Hepatocyte (in vitro differentiated cells): Measurements from ENCODE around the gene LCE1B. TPM values are rescaled to one million over a fixed set of nuclear protein-coding genes. Genes with fewer than 3 reads are reported as not detected.

Experiments used
- DNase-seq: peaks from one replicate; pipeline ENCODE4 v3.0.0-alpha.2; 2016; ENCODE audit warnings: low spot score
- H2AFZ ChIP-seq: fragments of 200-600 bp; sonication (generic); 2 replicates; pipeline ENCODE4 v1.6.0; 2016; ENCODE audit warnings: antibody characterized with exemption, mild to moderate bottlenecking
- H3K27ac ChIP-seq: fragments of 200-600 bp; sonication (generic); 2 replicates; pipeline ENCODE4 v1.5.1; 2016; ENCODE audit warnings: mild to moderate bottlenecking
- H3K27me3 ChIP-seq: fragments of 200-600 bp; sonication (generic); 2 replicates; pipeline ENCODE4 v1.6.1; 2016
- H3K36me3 ChIP-seq: fragments of 200-600 bp; sonication (generic); replicated peaks from 2 replicates; pipeline ENCODE4 v1.5.1; 2016; ENCODE audit warnings: low read depth; ENCODE audit not compliant: insufficient read depth
- H3K4me1 ChIP-seq: fragments of 200-600 bp; sonication (generic); 2 replicates; pipeline ENCODE4 v1.5.1; 2016; ENCODE audit warnings: mild to moderate bottlenecking, moderate library complexity; ENCODE audit not compliant: insufficient read depth
- H3K4me2 ChIP-seq: fragments of 200-600 bp; sonication (generic); 2 replicates; pipeline ENCODE4 v1.6.0; 2016
- H3K4me3 ChIP-seq: fragments of 200-600 bp; sonication (generic); 2 replicates; pipeline ENCODE4 v1.5.1; 2016; ENCODE audit warnings: mild to moderate bottlenecking
- H3K79me2 ChIP-seq: fragments of 200-600 bp; sonication (generic); 2 replicates; pipeline ENCODE4 v1.6.0; 2017; ENCODE audit warnings: mild to moderate bottlenecking
- H3K9me2 ChIP-seq: fragments of 200-600 bp; sonication (generic); replicated peaks from 2 replicates; pipeline ENCODE4 v1.6.0; 2017; ENCODE audit warnings: mild to moderate bottlenecking; ENCODE audit not compliant: insufficient read depth
- H3K9me3 ChIP-seq: fragments of 200-600 bp; sonication (generic); 2 replicates; pipeline ENCODE4 v1.5.1; 2016; ENCODE audit warnings: low read depth, mild to moderate bottlenecking
- H4K20me1 ChIP-seq: fragments of 200-600 bp; sonication (generic); 2 replicates; pipeline ENCODE4 v1.6.0; 2016; ENCODE audit warnings: mild to moderate bottlenecking; ENCODE audit not compliant: insufficient read depth, poor library complexity, severe bottlenecking
- EZH2 ChIP-seq: fragments of 200-600 bp; sonication (generic); IDR thresholded peaks from 2 replicates; pipeline ENCODE4 v1.6.1; 2016; ENCODE audit warnings: antibody characterized with exemption, mild to moderate bottlenecking, borderline replicate concordance
- EZH2phosphoT487 ChIP-seq: fragments of 200-600 bp; sonication (generic); IDR thresholded peaks from one replicate; pipeline ENCODE4 v1.6.1; 2018; ENCODE audit warnings: antibody characterized with exemption, mild to moderate bottlenecking, low read depth, moderate library complexity; ENCODE audit not compliant: unreplicated experiment, severe bottlenecking
- WGBS: methylation state at CpG from one replicate; pipeline ENCODE4 v1.1.6; 2016; ENCODE audit warnings: low lambda C conversion rate; ENCODE audit errors: missing lambda C conversion rate; 5-methylcytosine and 5-hydroxymethylcytosine counted together
- polyA plus RNA-seq: library from polyadenylated mRNA; unstranded; fragments of >200 nt; fragmentation: Nextera tagmentation; extraction: Ambion mirVana; gene quantifications from 2 replicates; pipeline ENCODE4 v1.2.1, GENCODE V29; 2016
- total RNA-seq: library from RNA; depleted of rRNA; stranded (reverse); fragments of >200 nt; gene quantifications from 2 replicates; pipeline ENCODE4 v1.2.3, GENCODE V29; 2014
- TF ChIP-seq, protein P1 (sequence below): fragments of 200-600 bp; sonication (generic); IDR thresholded peaks from 2 replicates; pipeline ENCODE4 v1.5.1; 2016; ENCODE audit warnings: antibody characterized with exemption, mild to moderate bottlenecking; ENCODE audit not compliant: poor library complexity

Gene LCE1B
- total and polyA plus RNA-seq, 2 experiments from 2014 or later, result not detected

DNA sequence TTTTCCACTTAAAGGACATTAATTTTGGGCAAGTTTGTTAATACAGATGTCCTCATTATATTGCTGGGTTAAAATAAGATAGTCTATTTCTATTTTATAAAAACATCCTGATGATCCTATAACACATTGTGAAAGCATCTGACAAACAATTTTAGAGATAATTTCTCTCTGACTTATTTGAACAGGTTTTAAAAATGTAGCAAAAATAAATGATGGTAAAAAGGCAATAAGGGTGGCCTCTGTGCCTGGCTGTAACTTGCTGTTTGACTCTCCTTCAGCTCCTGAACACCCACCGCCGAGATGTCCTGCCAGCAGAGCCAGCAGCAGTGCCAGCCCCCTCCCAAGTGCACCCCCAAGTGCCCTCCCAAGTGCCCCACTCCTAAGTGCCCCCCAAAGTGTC is 15.4 kb downstream of the LCE1B start, which contains the start of gene LCE1A:
LCE1A (plus strand) TSS at position 301 of the 400 bp plus-strand sequence; CDS start at position 301, 0 bp downstream.
- no peaks in the 10 kb centered on the region for H4K20me1 ChIP-seq
- H3K4me2 ChIP-seq, result no peak within 1 kb of the TSS
- no peaks in the 10 kb centered on the region for H3K27me3 ChIP-seq
- no peaks in the 10 kb centered on the region for H3K9me2 ChIP-seq
- no peak within 1 kb of the TSS for H2AFZ ChIP-seq
- 63% methylated on average over 2 of the region's 2 CpGs for WGBS
- TF ChIP-seq, protein P1, sequence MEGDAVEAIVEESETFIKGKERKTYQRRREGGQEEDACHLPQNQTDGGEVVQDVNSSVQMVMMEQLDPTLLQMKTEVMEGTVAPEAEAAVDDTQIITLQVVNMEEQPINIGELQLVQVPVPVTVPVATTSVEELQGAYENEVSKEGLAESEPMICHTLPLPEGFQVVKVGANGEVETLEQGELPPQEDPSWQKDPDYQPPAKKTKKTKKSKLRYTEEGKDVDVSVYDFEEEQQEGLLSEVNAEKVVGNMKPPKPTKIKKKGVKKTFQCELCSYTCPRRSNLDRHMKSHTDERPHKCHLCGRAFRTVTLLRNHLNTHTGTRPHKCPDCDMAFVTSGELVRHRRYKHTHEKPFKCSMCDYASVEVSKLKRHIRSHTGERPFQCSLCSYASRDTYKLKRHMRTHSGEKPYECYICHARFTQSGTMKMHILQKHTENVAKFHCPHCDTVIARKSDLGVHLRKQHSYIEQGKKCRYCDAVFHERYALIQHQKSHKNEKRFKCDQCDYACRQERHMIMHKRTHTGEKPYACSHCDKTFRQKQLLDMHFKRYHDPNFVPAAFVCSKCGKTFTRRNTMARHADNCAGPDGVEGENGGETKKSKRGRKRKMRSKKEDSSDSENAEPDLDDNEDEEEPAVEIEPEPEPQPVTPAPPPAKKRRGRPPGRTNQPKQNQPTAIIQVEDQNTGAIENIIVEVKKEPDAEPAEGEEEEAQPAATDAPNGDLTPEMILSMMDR, result no peak
- TF ChIP-seq EZH2phosphoT487, result no peak
- no peak for TF ChIP-seq EZH2
- no peaks in the 10 kb centered on the region for H3K4me1 ChIP-seq
- no peaks in the 10 kb centered on the region for H3K79me2 ChIP-seq
- H3K9me3 ChIP-seq, result no peaks in the 10 kb centered on the region
- H3K27ac ChIP-seq, result no peak within 1 kb of the TSS
- DNase-seq, result no peak
- no peak within 1 kb of the TSS for H3K4me3 ChIP-seq
- H3K36me3 ChIP-seq, result no peaks in the 10 kb centered on the region

DNA sequence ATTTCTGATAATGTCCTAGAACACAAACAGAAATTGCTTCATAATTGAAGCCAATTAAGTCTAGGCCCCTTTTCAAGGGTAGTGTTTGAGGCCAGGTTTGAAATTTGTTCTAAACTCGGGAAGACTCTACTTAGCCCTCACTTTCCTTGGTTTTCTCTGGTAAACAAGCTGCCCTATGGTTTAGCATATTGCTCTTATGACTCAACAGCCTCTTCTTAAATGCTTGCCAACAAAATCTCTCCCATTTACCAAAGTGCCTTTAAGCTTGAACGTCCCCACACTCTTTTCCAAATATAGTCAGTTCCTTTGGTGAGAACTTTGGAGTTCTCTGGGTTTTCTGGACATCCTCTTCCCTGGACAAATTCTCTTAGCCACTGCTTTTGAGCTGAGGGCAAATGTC is 25.1 kb downstream of the LCE1B start:
- H3K4me3 ChIP-seq, result no peak overlapping the region
- no peaks in the 10 kb centered on the region for H3K36me3 ChIP-seq
- WGBS, result 16% methylated on average over 2 of the region's 2 CpGs
- no peak overlapping the region for H3K4me2 ChIP-seq
- no peaks in the 10 kb centered on the region for H3K9me3 ChIP-seq
- no peaks in the 10 kb centered on the region for H3K79me2 ChIP-seq
- no peaks in the 10 kb centered on the region for H4K20me1 ChIP-seq
- TF ChIP-seq EZH2phosphoT487, result no peak
- TF ChIP-seq, protein P1, result no peak
- TF ChIP-seq EZH2, result no peak
- H3K27ac ChIP-seq, result no peak overlapping the region
- DNase-seq, result no peak
- no peaks in the 10 kb centered on the region for H3K27me3 ChIP-seq
- no peak overlapping the region for H2AFZ ChIP-seq
- no peaks in the 10 kb centered on the region for H3K4me1 ChIP-seq
- no peaks in the 10 kb centered on the region for H3K9me2 ChIP-seq

DNA sequence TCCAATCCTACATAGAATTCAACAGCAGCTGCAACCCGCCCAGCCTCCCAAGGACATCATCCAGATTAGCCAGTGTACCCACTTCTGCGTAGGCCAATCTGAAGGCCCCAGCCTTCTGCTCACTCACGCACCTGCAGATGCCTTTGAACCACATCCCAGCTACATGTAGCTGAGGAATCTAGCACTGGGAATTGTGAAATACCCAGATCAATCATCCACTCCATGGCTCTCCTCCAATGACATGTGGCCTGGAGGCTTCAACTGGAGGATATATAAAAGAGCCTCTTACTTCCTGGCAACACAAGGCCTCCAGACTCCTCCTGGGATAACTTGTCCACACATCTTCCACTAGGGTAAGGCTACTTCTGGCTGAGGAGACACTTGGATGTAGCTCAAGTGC is 30.8 kb downstream of the LCE1B start, which contains the start of gene LCE6A:
LCE6A (plus strand) TSS at position 301 of the 400 bp plus-strand sequence. CDS start 665 bp downstream, outside the sequence.
- WGBS, result 43% methylated on average over 3 of the region's 3 CpGs
- H3K27me3 ChIP-seq, result no peaks in the 10 kb centered on the region
- no peak within 1 kb of the TSS for H3K4me2 ChIP-seq
- no peak for DNase-seq
- no peaks in the 10 kb centered on the region for H3K36me3 ChIP-seq
- H3K79me2 ChIP-seq, result no peaks in the 10 kb centered on the region
- no peak for TF ChIP-seq EZH2
- TF ChIP-seq, protein P1, result no peak
- no peak for TF ChIP-seq EZH2phosphoT487
- no peaks in the 10 kb centered on the region for H3K9me2 ChIP-seq
- H3K27ac ChIP-seq, result no peak within 1 kb of the TSS
- H2AFZ ChIP-seq, result no peak within 1 kb of the TSS
- H3K9me3 ChIP-seq, result no peaks in the 10 kb centered on the region
- no peak within 1 kb of the TSS for H3K4me3 ChIP-seq
- no peaks in the 10 kb centered on the region for H3K4me1 ChIP-seq
- H4K20me1 ChIP-seq, result no peaks in the 10 kb centered on the region

DNA sequence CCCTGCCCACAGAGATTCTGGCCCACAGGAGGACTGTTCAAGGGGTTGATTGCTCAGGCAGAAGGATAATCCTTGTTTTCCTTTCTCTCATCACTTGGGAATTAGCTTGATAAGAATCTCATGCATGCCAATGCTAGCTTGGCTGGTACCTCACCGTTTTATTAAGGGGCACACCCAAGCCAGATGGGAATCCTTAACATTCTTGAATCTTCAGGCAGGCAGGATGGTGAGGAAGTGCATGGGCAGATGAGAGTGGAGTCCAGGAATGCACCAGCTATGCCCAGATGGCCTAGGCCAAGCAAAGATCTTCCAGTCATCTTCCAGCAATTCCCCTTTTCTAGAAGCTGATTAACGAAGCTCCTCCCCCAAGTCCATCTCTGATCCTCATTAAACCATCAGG is 43.9 kb downstream of the LCE1B start:
- no peak overlapping the region for H3K27ac ChIP-seq
- H3K9me2 ChIP-seq, result no peaks in the 10 kb centered on the region
- no peaks in the 10 kb centered on the region for H3K27me3 ChIP-seq
- no peak overlapping the region for H2AFZ ChIP-seq
- TF ChIP-seq EZH2, result no peak
- no peak for TF ChIP-seq EZH2phosphoT487
- TF ChIP-seq, protein P1, result no peak
- H3K4me1 ChIP-seq, result no peaks in the 10 kb centered on the region
- no peak for DNase-seq
- peaks cover 4% of the 10 kb centered on the region for H3K9me3 ChIP-seq
- WGBS, result 27% methylated on average over 2 of the region's 2 CpGs
- H3K36me3 ChIP-seq, result no peaks in the 10 kb centered on the region
- H3K79me2 ChIP-seq, result no peaks in the 10 kb centered on the region
- no peak overlapping the region for H3K4me2 ChIP-seq
- no peaks in the 10 kb centered on the region for H4K20me1 ChIP-seq
- H3K4me3 ChIP-seq, result no peak overlapping the region
